H9 (cell line): ENCODE results near the gene SIVA1. TPM values are rescaled to one million over a fixed set of nuclear protein-coding genes. Genes with fewer than 3 reads are reported as not detected.

Experiments
- DNase-seq: peaks from one replicate; pipeline ENCODE4 v3.0.0-alpha.2; 2017
- H2AFZ ChIP-seq: one replicate; pipeline ENCODE4 v1.6.1; 2013; ENCODE audit warnings: mild to moderate bottlenecking, low read length, control low read depth, moderate library complexity
- H2AK5ac ChIP-seq: 2 replicates; pipeline ENCODE4 v1.6.1; 2013; ENCODE audit warnings: low read length, control low read depth, mixed read lengths; ENCODE audit not compliant: insufficient read length
- H2BK120ac ChIP-seq: one replicate; pipeline ENCODE4 v1.6.1; 2013; ENCODE audit warnings: low read depth, mild to moderate bottlenecking, low read length, control low read depth, inconsistent platforms; ENCODE audit not compliant: poor library complexity, severe bottlenecking
- H2BK12ac ChIP-seq: 2 replicates; pipeline ENCODE4 v1.6.1; 2013; ENCODE audit warnings: low read length, control low read depth, mixed read lengths, low read depth; ENCODE audit not compliant: insufficient read length
- H2BK15ac ChIP-seq: 2 replicates; pipeline ENCODE4 v1.6.1; 2013; ENCODE audit warnings: low read depth, low read length, control low read depth
- H2BK20ac ChIP-seq: one replicate; pipeline ENCODE4 v1.6.1; 2013; ENCODE audit warnings: low read depth, mild to moderate bottlenecking, low read length, control low read depth, inconsistent platforms; ENCODE audit not compliant: poor library complexity, severe bottlenecking
- H2BK5ac ChIP-seq: 2 replicates; pipeline ENCODE4 v1.6.1; 2013; ENCODE audit warnings: low read length, control low read depth, mixed read lengths; ENCODE audit not compliant: insufficient read length
- H3K14ac ChIP-seq: 2 replicates; pipeline ENCODE4 v1.6.1; 2013; ENCODE audit warnings: low read length, control low read depth; ENCODE audit not compliant: insufficient read depth
- H3K18ac ChIP-seq: 2 replicates; pipeline ENCODE4 v1.6.1; 2013; ENCODE audit warnings: low read depth, mild to moderate bottlenecking, mixed read lengths, low read length, control low read depth; ENCODE audit not compliant: insufficient read length
- H3K23ac ChIP-seq: 2 replicates; pipeline ENCODE4 v1.6.1; 2013; ENCODE audit warnings: low read length, control low read depth, mixed read lengths, low read depth; ENCODE audit not compliant: insufficient read length
- H3K23me2 ChIP-seq: 2 replicates; pipeline ENCODE4 v1.6.1; 2013; ENCODE audit warnings: low read depth, mild to moderate bottlenecking, mixed read lengths, low read length, control low read depth; ENCODE audit not compliant: insufficient read length, poor library complexity, severe bottlenecking
- H3K27ac ChIP-seq: 2 replicates; pipeline ENCODE4 v1.5.1; 2013; ENCODE audit warnings: low read length, control low read depth, mixed read lengths, low read depth; ENCODE audit not compliant: insufficient read length
- H3K27me3 ChIP-seq: 2 replicates; pipeline ENCODE4 v1.6.1; 2013; ENCODE audit warnings: low read length, control low read depth, inconsistent platforms; ENCODE audit not compliant: insufficient read depth
- H3K4ac ChIP-seq: 2 replicates; pipeline ENCODE4 v1.6.1; 2013; ENCODE audit warnings: low read depth, mild to moderate bottlenecking, control low read depth, inconsistent platforms, low read length, moderate library complexity
- H3K4me1 ChIP-seq: 2 replicates; pipeline ENCODE4 v1.6.1; 2013; ENCODE audit warnings: low read length, control low read depth, inconsistent platforms; ENCODE audit not compliant: insufficient read depth
- H3K4me2 ChIP-seq: 2 replicates; pipeline ENCODE4 v1.6.1; 2013; ENCODE audit warnings: low read length, control low read depth, mixed read lengths; ENCODE audit not compliant: insufficient read length, insufficient read depth
- H3K56ac ChIP-seq: 2 replicates; pipeline ENCODE4 v1.6.1; 2013; ENCODE audit warnings: low read depth, mild to moderate bottlenecking, mixed read lengths, low read length, control low read depth; ENCODE audit not compliant: insufficient read length
- H3K79me1 ChIP-seq: 2 replicates; pipeline ENCODE4 v1.6.1; 2013; ENCODE audit warnings: low read depth, mild to moderate bottlenecking, moderate library complexity, low read length, control low read depth, inconsistent platforms; ENCODE audit not compliant: insufficient read depth, poor library complexity, severe bottlenecking
- H3K79me2 ChIP-seq: 2 replicates; pipeline ENCODE4 v1.6.1; 2013; ENCODE audit warnings: low read length, control low read depth, inconsistent platforms; ENCODE audit not compliant: insufficient read depth
- H3K9ac ChIP-seq: 2 replicates; pipeline ENCODE4 v1.6.1; 2013; ENCODE audit warnings: low read length, control low read depth, mixed read lengths; ENCODE audit not compliant: insufficient read length; ENCODE audit errors: extremely low read depth
- H3K9me3 ChIP-seq: one replicate; pipeline ENCODE4 v1.6.1; 2013; ENCODE audit warnings: low read depth, low read length, inconsistent platforms; ENCODE audit not compliant: control insufficient read depth
- H3T11ph ChIP-seq: one replicate; pipeline ENCODE4 v1.6.1; 2013; ENCODE audit warnings: mild to moderate bottlenecking, low read length, control low read depth, inconsistent platforms
- H4K20me1 ChIP-seq: one replicate; pipeline ENCODE4 v1.6.1; 2013; ENCODE audit not compliant: control insufficient read depth, insufficient read length, insufficient read depth
- H4K5ac ChIP-seq: 2 replicates; pipeline ENCODE4 v1.6.1; 2013; ENCODE audit warnings: low read depth, mild to moderate bottlenecking, mixed read lengths, low read length, control low read depth; ENCODE audit not compliant: insufficient read length
- H4K8ac ChIP-seq: replicated peaks from 2 replicates; pipeline ENCODE4 v1.6.1; 2013; ENCODE audit warnings: low read length, control low read depth, mixed read lengths, low read depth; ENCODE audit not compliant: insufficient read length
- H4K91ac ChIP-seq: 2 replicates; pipeline ENCODE4 v1.6.1; 2013; ENCODE audit warnings: low read depth, mild to moderate bottlenecking, moderate library complexity, mixed read lengths, low read length, control low read depth; ENCODE audit not compliant: insufficient read length
- H3K27ac Mint-ChIP-seq, 3 experiments: 2 replicates in 2 of 3; 3 replicates in 1 of 3; pipeline ENCODE4 v1.8.0; 2020 to 2021; ENCODE audit warnings: mixed read lengths in 3 of 3, mild to moderate bottlenecking in 1 of 3, moderate library complexity in 1 of 3
- H3K27me3 Mint-ChIP-seq: 2 replicates; pipeline ENCODE4 v1.8.0; 2021; ENCODE audit warnings: low read depth, mild to moderate bottlenecking, moderate library complexity, mixed read lengths
- H3K36me3 Mint-ChIP-seq, 3 experiments: 2 replicates in 2 of 3; 3 replicates in 1 of 3; pipeline ENCODE4 v1.8.0; 2020 to 2021; ENCODE audit warnings: low read depth in 3 of 3, mixed read lengths in 3 of 3; ENCODE audit not compliant: insufficient read depth in 1 of 3
- H3K4me1 Mint-ChIP-seq, 2 experiments: 2 replicates each; pipeline ENCODE4 v1.8.0; 2020; ENCODE audit warnings: mixed read lengths in 2 of 2
- H3K4me3 Mint-ChIP-seq, 2 experiments: 2 replicates in 1 of 2; 3 replicates in 1 of 2; pipeline ENCODE4 v1.8.0; 2020 to 2021; ENCODE audit warnings: mild to moderate bottlenecking in 2 of 2, mixed read lengths in 2 of 2, moderate library complexity in 1 of 2
- H3K9me3 Mint-ChIP-seq, 2 experiments: 2 replicates in 1 of 2; 3 replicates in 1 of 2; pipeline ENCODE4 v1.8.0; 2020; ENCODE audit warnings: mild to moderate bottlenecking in 2 of 2, mixed read lengths in 2 of 2, moderate library complexity in 1 of 2
- WGBS: extraction: QIAGEN DNeasy Blood & Tissue Kit; methylation state at CpG from one replicate; pipeline ENCODE4 v1.1.7; 2013; ENCODE audit warnings: missing lambda C conversion rate, low lambda C conversion rate, mixed read lengths; ENCODE audit not compliant: insufficient read length; ENCODE audit errors: extremely low coverage; 5-methylcytosine and 5-hydroxymethylcytosine counted together
- total RNA-seq: library from RNA; stranded (reverse); gene quantifications from 2 replicates; pipeline ENCODE4 v1.2.1, GENCODE V29; 2021
- TF ChIP-seq, protein P1 (sequence below): fragments of 200-600 bp; sonication (generic); conservative IDR thresholded peaks from 3 replicates; pipeline ENCODE4 v1.8.0; 2021; ENCODE audit warnings: antibody characterized with exemption, mild to moderate bottlenecking

Gene SIVA1
- total RNA-seq, 1 experiment from 2014 or later, result 125 TPM

DNA sequence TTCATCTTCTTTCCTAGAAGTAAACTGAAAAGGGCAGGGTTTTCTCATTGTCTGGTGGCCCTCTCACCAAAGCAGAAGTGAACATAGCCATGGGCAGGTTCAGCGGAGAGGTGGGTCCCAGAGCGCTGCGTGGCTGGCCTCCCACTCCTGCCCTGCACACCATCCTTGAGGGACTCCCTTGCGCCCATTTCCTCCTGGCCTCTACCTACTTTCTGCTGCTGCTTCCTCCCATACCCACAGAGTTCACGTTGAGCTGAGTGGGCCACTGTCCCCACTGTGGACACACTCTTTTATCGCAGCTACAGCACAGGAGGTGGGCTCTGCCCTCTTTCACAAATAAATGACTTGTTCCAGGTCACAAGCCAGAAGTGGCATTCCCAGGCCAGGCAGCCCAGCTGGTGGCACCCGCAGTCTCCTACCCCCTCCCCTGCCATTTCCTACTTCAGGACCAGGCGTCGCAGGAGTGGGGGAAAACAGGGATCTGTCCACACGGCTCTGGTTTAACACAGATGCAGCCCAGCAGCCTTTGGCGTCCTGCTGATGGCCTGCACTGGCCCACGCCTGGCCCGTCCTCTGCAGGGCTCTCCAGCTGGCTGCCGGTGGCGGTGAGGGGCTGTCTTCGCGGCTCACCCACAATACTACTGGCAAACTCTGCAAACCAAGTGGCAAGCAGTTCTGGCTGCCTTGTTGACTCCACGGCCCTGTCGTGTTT is 4.9 kb downstream of the SIVA1 start:
- H4K20me1 ChIP-seq, result no peaks in the 10 kb centered on the region
- DNase-seq, result no peak

More for the DNA sequence above, 4.9 kb downstream of the SIVA1 start:
- Histone ChIP-seq H3K23me2 (peaks cover 9% of the 10 kb centered on the region), H2BK120ac (no peak overlapping the region), H3K23ac (no peak overlapping the region), H3T11ph (no peak overlapping the region), H2BK12ac (no peak overlapping the region), H2AK5ac (no peak overlapping the region), H3K4me2 (no peak overlapping the region), H3K79me1 (peaks cover 3% of the 10 kb centered on the region), H4K91ac (no peak overlapping the region), H3K27ac (no peak overlapping the region), H3K9ac (no peak overlapping the region), H3K56ac (no peak overlapping the region), H2BK5ac (no peak overlapping the region), H3K27me3 (no peaks in the 10 kb centered on the region), H2BK15ac (no peak overlapping the region), H3K4ac (no peak overlapping the region), H4K5ac (no peak overlapping the region), H2BK20ac (no peak overlapping the region), H2AFZ (no peak overlapping the region), H3K9me3 (no peaks in the 10 kb centered on the region), H4K8ac (no peak overlapping the region), H3K18ac (no peak overlapping the region), H3K4me1 (no peaks in the 10 kb centered on the region; the same call in 1 of the 2 replicates), H3K14ac (no peak overlapping the region), H3K79me2 (peaks cover 16% of the 10 kb centered on the region; the same call in 1 of the 2 replicates)
- H3K27me3 Mint-ChIP-seq, result no peaks in the 10 kb centered on the region; the same call in 1 of the 2 replicates
- peaks cover 33 to 78% (median 70%) of the 10 kb centered on the region in 3 experiments; a peak in 6 of 7 replicates for H3K36me3 Mint-ChIP-seq
- H3K4me3 Mint-ChIP-seq, result no peak overlapping the region
- WGBS, result no CpG with 5 or more reads among the region's 19 CpGs
- H3K27ac Mint-ChIP-seq, result peak overlapping the region in 1 of 3 experiments; percentile 70; a peak in 1 of 7 replicates
- TF ChIP-seq, protein P1, sequence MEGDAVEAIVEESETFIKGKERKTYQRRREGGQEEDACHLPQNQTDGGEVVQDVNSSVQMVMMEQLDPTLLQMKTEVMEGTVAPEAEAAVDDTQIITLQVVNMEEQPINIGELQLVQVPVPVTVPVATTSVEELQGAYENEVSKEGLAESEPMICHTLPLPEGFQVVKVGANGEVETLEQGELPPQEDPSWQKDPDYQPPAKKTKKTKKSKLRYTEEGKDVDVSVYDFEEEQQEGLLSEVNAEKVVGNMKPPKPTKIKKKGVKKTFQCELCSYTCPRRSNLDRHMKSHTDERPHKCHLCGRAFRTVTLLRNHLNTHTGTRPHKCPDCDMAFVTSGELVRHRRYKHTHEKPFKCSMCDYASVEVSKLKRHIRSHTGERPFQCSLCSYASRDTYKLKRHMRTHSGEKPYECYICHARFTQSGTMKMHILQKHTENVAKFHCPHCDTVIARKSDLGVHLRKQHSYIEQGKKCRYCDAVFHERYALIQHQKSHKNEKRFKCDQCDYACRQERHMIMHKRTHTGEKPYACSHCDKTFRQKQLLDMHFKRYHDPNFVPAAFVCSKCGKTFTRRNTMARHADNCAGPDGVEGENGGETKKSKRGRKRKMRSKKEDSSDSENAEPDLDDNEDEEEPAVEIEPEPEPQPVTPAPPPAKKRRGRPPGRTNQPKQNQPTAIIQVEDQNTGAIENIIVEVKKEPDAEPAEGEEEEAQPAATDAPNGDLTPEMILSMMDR, result no peak
- no peaks in the 10 kb centered on the region for H3K9me3 Mint-ChIP-seq
- peaks cover 17 to 31% of the 10 kb centered on the region in 2 experiments for H3K4me1 Mint-ChIP-seq
